HepG2 (cell line): Measurements from ENCODE around the gene C2orf81. TPM values are rescaled to one million over a fixed set of nuclear protein-coding genes. Genes with fewer than 3 reads are reported as not detected.
A peak's percentile ranks its signal among the peaks of the same experiment; 100 is the strongest.

ENCODE experiments used
- FOXP1 ChIP-seq, 2 experiments: fragments of 450-650 bp in 1 of 2; IDR thresholded peaks; 2 replicates each; pipeline ENCODE4 v1.6.1; 2017 to 2018; ENCODE audit warnings: antibody characterized with exemption in 1 of 2
- KLF9 ChIP-seq: IDR thresholded peaks from 2 replicates; pipeline ENCODE4 v1.6.1; 2016; ENCODE audit warnings: low read depth
- RFXAP ChIP-seq: sonication (generic); formaldehyde crosslinking; IDR thresholded peaks from 2 replicates; pipeline ENCODE4 v1.4.0; 2020; ENCODE audit warnings: missing genetic modification reagents, borderline replicate concordance
- RXRB ChIP-seq: IDR thresholded peaks from 2 replicates; pipeline ENCODE4 v1.6.1; 2016; ENCODE audit warnings: borderline replicate concordance, missing genetic modification reagents, missing compliant biosample characterization
- SRF ChIP-seq: IDR thresholded peaks from 2 replicates; pipeline ENCODE4 v1.6.1; 2011; ENCODE audit warnings: mild to moderate bottlenecking, low read depth, low read length, moderate library complexity
- SSRP1 ChIP-seq: IDR thresholded peaks from 2 replicates; pipeline ENCODE4 v1.6.1; 2016; ENCODE audit warnings: control low read depth
- STAG1 ChIP-seq: sonication (generic); formaldehyde crosslinking; IDR thresholded peaks from 2 replicates; pipeline ENCODE4 v1.4.0; 2020; ENCODE audit warnings: missing genetic modification reagents
- ZNF562 ChIP-seq: sonication (generic); formaldehyde crosslinking; IDR thresholded peaks from 2 replicates; pipeline ENCODE4 v1.8.0; 2022; ENCODE audit warnings: missing genetic modification reagents, borderline replicate concordance
- ZNF619 ChIP-seq: sonication (generic); formaldehyde crosslinking; IDR thresholded peaks from 2 replicates; pipeline ENCODE4 v1.4.0; 2020; ENCODE audit warnings: mild to moderate bottlenecking, missing genetic modification reagents
- ZNF775 ChIP-seq: sonication (generic); formaldehyde crosslinking; IDR thresholded peaks from 2 replicates; pipeline ENCODE4 v1.4.0; 2020; ENCODE audit warnings: missing genetic modification reagents, mild to moderate bottlenecking, moderate library complexity, borderline replicate concordance
- polyA plus RNA-seq, 8 experiments: library from polyadenylated mRNA; depleted of rRNA in 3 of 8; stranded (reverse) in 7 of 8; unstranded in 1 of 8; fragments of >200 nt; fragmentation: Illumina TruSeq in 4 of 8; extraction: Trizol in 4 of 8; gene quantifications; 2 replicates each; pipeline versions ENCODE4 v1.2.1 to v1.2.3, GENCODE V29; 2011 to 2016; ENCODE audit warnings: low read depth in 4 of 8, missing spikeins in 1 of 8, mixed read lengths in 1 of 8; ENCODE audit not compliant: insufficient read depth in 1 of 8
- total RNA-seq, 5 experiments: library from RNA; depleted of rRNA; stranded (reverse); fragments of >200 nt; fragmentation: Illumina TruSeq; extraction: Trizol; gene quantifications; 2 replicates each; pipeline ENCODE4 v1.2.3, GENCODE V29; 2016; ENCODE audit warnings: low read depth in 1 of 5
- TF ChIP-seq, protein P1 (sequence below): sonication (generic); formaldehyde crosslinking; conservative IDR thresholded peaks from 2 replicates; pipeline ENCODE4 v1.5.0; 2020; ENCODE audit warnings: missing genetic modification reagents
- TF ChIP-seq, protein P2 (sequence below): sonication (generic); formaldehyde crosslinking; IDR thresholded peaks from 2 replicates; pipeline ENCODE4; 2020; ENCODE audit warnings: missing genetic modification reagents, mild to moderate bottlenecking, borderline replicate concordance
- TF ChIP-seq, protein P3 (sequence below): conservative IDR thresholded peaks from 2 replicates; pipeline ENCODE4 v1.6.1; 2018; ENCODE audit warnings: missing genetic modification reagents
- TF ChIP-seq, protein P4 (sequence below): sonication (generic); formaldehyde crosslinking; IDR thresholded peaks from 2 replicates; pipeline ENCODE4 v1.9.0; 2021; ENCODE audit warnings: missing genetic modification reagents, mild to moderate bottlenecking, borderline replicate concordance
- TF ChIP-seq, protein P5 (sequence below): sonication (generic); formaldehyde crosslinking; IDR thresholded peaks from 2 replicates; pipeline ENCODE4 v1.5.1; 2020; ENCODE audit warnings: mild to moderate bottlenecking, moderate library complexity, missing genetic modification reagents
- TF ChIP-seq, protein P6 (sequence below): sonication (generic); formaldehyde crosslinking; IDR thresholded peaks from 2 replicates; pipeline ENCODE4 v1.4.0; 2020; ENCODE audit warnings: missing genetic modification reagents

The C2orf81 gene
- total and polyA plus RNA-seq, 2 of the 13 experiments (the other 11 are each of a cell fraction or from before 2014, with no cell fraction given), result 0.15 to 0.17 TPM

DNA sequence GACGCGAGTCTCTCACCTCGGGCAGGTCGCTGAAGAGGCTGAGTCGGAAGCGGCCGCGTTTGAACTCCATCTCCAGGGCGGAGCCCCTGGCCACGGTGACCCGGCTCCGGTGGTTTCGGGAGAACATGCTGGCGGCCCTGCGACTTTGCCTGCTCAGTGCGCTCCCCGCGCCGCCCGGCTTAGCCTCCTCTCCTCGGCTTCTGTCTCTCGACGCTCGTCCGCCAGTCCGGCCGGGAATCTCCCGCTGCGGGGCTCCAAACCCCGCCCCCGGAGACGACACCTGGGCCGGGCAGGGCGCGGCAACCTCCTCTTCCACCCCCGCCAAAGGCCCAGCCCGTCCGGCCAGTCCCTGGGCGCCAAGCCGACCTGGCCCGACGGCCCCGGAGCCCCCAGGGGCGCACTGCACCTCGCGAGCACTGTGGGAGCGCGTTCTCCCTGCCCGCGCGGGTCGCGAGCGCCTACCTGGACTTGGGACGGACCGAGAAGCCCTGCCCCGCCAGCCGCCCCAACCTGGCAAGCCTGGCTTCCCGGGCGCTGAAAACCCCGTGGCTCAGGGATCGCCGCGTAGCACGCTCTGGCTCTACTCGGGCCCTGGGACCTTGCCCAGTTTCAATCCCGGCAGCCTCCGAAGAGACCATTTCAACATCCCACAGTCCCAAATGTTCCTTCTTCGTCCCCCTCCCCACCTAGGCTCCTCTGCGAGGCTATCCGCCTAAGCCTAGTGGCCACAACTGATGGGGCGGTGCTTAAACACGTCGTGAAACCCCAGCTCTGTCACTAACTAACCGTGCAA lies 20.5 kb upstream of the C2orf81 start, which contains the start of gene RTKN (continued):
- TF ChIP-seq STAG1 (CRISPR knock-in tag) (peak; percentile 15; the same call in 1 of the 2 replicates), ZNF562 (CRISPR knock-in tag) (no peak), RFXAP (CRISPR knock-in tag) (peak; percentile 72; the same call in 1 of the 2 replicates), ZNF775 (0 out of 2 replicates have a peak, but pooled peaks have one; percentile 73), SRF (0 out of 2 replicates have a peak, but pooled peaks have one; percentile 36), FOXP1 (IDR thresholded peaks at IDR 0.05) (no peak), FOXP1 (CRISPR knock-in tag; IDR thresholded peaks at IDR 0.05) (no peak; the same call in 1 of the 2 replicates), ZNF619 (CRISPR knock-in tag) (no peak; the same call in none of the 2 replicates), RXRB (CRISPR knock-in tag) (0 out of 2 replicates have a peak, but pooled peaks have one; percentile 53), SSRP1 (CRISPR knock-in tag) (no peak; the same call in 1 of the 2 replicates), KLF9 (CRISPR knock-in tag) (no peak)
- TF ChIP-seq, protein P1, sequence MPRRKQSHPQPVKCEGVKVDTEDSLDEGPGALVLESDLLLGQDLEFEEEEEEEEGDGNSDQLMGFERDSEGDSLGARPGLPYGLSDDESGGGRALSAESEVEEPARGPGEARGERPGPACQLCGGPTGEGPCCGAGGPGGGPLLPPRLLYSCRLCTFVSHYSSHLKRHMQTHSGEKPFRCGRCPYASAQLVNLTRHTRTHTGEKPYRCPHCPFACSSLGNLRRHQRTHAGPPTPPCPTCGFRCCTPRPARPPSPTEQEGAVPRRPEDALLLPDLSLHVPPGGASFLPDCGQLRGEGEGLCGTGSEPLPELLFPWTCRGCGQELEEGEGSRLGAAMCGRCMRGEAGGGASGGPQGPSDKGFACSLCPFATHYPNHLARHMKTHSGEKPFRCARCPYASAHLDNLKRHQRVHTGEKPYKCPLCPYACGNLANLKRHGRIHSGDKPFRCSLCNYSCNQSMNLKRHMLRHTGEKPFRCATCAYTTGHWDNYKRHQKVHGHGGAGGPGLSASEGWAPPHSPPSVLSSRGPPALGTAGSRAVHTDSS (CRISPR knock-in tag), result no peak; the same call in 1 of the 2 replicates
- TF ChIP-seq, protein P2, sequence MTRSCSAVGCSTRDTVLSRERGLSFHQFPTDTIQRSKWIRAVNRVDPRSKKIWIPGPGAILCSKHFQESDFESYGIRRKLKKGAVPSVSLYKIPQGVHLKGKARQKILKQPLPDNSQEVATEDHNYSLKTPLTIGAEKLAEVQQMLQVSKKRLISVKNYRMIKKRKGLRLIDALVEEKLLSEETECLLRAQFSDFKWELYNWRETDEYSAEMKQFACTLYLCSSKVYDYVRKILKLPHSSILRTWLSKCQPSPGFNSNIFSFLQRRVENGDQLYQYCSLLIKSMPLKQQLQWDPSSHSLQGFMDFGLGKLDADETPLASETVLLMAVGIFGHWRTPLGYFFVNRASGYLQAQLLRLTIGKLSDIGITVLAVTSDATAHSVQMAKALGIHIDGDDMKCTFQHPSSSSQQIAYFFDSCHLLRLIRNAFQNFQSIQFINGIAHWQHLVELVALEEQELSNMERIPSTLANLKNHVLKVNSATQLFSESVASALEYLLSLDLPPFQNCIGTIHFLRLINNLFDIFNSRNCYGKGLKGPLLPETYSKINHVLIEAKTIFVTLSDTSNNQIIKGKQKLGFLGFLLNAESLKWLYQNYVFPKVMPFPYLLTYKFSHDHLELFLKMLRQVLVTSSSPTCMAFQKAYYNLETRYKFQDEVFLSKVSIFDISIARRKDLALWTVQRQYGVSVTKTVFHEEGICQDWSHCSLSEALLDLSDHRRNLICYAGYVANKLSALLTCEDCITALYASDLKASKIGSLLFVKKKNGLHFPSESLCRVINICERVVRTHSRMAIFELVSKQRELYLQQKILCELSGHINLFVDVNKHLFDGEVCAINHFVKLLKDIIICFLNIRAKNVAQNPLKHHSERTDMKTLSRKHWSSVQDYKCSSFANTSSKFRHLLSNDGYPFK, result no peak; the same call in 1 of the 2 replicates
- TF ChIP-seq, protein P3, sequence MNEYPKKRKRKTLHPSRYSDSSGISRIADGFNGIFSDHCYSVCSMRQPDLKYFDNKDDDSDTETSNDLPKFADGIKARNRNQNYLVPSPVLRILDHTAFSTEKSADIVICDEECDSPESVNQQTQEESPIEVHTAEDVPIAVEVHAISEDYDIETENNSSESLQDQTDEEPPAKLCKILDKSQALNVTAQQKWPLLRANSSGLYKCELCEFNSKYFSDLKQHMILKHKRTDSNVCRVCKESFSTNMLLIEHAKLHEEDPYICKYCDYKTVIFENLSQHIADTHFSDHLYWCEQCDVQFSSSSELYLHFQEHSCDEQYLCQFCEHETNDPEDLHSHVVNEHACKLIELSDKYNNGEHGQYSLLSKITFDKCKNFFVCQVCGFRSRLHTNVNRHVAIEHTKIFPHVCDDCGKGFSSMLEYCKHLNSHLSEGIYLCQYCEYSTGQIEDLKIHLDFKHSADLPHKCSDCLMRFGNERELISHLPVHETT, result peak; percentile 63; the same call in 1 of the 2 replicates
- TF ChIP-seq, protein P4, sequence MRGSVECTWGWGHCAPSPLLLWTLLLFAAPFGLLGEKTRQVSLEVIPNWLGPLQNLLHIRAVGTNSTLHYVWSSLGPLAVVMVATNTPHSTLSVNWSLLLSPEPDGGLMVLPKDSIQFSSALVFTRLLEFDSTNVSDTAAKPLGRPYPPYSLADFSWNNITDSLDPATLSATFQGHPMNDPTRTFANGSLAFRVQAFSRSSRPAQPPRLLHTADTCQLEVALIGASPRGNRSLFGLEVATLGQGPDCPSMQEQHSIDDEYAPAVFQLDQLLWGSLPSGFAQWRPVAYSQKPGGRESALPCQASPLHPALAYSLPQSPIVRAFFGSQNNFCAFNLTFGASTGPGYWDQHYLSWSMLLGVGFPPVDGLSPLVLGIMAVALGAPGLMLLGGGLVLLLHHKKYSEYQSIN (CRISPR knock-in tag), result 0 out of 2 replicates have a peak, but pooled peaks have one; percentile 72
- TF ChIP-seq, protein P5, sequence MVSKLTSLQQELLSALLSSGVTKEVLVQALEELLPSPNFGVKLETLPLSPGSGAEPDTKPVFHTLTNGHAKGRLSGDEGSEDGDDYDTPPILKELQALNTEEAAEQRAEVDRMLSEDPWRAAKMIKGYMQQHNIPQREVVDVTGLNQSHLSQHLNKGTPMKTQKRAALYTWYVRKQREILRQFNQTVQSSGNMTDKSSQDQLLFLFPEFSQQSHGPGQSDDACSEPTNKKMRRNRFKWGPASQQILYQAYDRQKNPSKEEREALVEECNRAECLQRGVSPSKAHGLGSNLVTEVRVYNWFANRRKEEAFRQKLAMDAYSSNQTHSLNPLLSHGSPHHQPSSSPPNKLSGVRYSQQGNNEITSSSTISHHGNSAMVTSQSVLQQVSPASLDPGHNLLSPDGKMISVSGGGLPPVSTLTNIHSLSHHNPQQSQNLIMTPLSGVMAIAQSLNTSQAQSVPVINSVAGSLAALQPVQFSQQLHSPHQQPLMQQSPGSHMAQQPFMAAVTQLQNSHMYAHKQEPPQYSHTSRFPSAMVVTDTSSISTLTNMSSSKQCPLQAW (CRISPR knock-in tag), result peak; percentile 97
- TF ChIP-seq, protein P6, sequence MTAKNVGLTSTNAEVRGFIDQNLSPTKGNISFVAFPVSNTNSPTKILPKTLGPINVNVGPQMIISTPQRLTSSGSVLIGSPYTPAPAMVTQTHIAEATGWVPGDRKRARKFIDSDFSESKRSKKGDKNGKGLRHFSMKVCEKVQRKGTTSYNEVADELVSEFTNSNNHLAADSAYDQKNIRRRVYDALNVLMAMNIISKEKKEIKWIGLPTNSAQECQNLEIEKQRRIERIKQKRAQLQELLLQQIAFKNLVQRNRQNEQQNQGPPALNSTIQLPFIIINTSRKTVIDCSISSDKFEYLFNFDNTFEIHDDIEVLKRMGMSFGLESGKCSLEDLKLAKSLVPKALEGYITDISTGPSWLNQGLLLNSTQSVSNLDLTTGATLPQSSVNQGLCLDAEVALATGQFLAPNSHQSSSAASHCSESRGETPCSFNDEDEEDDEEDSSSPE (CRISPR knock-in tag), result peak; percentile 73; the same call in 1 of the 2 replicates
